Limb (tissue), 2 donors: ENCODE measurements around the gene CHST13.
A peak's percentile ranks its signal among the peaks of the same experiment; 100 is the strongest.

ENCODE experiments used
- DNase-seq, 2 donors: peaks; one replicate each; pipeline ENCODE4 v3.0.0-alpha.2; 2016; ENCODE audit errors: extremely low spot score in 2 of 2

The CHST13 gene

DNA sequence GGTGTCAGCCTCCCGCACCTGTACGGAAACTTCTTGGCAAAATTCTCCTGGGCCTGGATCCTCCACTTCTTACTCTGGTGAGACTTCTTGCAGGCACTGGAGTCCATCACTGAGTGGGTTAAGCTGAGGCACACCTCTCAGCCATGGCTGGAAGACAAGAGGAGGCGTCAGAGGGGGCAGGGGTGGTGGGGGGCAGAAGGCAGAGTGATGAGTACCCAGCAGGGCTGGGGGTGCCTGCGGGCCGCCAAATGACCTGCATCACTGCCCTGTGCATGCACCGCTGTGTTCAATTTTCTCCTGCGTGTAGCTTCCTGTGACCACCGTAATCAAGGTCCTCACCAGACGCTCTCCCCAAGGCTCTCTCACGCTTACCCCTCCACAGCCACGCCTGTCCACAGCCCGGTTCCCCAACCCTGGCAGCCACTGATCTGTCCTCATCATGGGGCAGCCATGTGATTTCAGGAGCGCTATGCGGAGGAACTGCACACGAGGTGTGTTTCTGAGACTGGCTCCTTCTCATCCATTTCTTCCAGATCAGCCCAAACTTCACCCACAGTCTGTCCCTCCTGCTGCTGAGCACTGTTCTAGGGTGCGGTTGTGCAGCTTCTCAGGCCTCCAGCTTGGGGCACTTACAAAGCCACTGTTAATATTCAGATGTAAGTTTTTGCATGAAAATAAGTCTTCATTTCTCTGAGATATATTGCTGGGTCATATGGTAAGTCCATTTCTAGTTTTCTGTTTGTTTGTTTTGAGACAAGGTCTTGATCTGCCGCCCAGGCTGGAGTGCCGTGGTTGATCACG lies 29.5 kb downstream of the CHST13 start:
- peak in 1 of 2 donors; percentile 13 for DNase-seq

GRCh38 chr3:126554560-126555525 lies 30.9 kb downstream of the CHST13 start:
- DNase-seq: peak in 1 of 2 donors; percentile 14

DNA sequence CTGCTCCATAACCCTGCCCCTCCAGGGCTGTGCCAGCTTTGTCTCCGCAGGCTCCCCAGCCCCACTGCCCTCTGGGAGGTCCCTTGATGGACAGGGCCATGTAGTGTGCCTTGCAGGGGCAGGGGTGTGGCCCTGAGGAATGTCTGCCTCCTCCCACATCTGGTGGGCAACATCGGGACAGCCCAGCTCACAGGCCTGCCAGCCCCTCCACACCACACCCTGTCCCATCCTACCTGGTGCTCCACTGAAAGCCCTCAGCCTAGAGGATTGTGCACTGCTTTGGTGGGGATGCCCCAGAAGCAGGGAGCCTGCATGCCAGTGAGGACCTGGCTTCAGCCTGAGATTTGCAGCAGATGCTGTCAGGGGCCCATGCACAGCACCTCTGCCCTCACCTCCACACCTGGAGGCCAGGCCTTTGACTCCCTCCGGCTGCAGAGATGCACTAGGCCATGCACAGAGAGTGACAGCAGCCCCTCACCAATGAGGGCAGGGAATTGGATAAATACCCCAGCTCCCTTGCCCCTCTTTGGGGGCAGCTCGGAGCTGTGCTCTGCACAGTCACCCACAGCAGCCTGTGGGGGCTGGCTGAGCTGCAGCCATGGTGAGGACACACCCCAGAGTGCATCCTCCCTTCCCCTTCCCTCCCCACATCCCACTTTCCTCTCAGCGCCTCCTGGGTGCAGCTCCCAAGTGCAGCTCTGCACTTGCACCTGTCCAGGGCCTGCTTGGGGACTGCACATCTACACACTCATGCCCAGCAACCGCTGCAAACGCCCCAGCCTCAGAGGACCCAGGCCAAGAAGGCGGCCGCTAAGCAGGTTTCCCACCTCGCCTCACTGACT lies 32.1 kb downstream of the CHST13 start:
- DNase-seq: no peak

DNA sequence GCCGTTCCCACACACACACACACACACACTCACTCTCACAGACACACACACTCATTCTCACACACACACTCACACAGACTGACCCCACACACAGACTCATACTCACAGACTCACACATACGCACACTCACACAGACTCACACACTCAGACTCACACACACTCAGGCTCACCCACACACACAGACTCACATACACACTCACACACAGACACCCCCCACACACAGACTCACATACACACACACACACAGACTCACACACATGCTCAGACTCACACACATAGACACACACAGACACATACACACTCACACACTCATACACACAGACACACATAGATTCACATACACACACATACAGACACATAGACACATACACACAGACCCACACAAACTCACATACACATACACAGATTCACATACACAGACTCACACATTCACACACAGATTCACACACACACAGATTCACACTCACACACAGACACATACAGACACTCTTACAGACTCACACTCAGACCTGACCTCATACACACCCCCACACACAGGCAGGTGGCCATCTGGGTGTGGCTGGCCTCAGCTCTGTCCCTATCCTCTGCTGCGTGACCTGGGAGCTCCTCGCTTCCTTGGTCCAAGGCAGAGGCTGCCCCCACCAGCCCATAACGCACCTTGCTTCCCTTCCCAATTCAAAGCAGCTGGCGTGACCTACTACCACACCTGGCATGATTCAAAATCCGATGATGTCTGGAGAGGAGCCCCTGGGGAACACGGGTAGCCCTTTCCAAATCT lies 32.9 kb downstream of the CHST13 start:
- DNase-seq: peak in 1 of 2 donors; percentile 9

DNA sequence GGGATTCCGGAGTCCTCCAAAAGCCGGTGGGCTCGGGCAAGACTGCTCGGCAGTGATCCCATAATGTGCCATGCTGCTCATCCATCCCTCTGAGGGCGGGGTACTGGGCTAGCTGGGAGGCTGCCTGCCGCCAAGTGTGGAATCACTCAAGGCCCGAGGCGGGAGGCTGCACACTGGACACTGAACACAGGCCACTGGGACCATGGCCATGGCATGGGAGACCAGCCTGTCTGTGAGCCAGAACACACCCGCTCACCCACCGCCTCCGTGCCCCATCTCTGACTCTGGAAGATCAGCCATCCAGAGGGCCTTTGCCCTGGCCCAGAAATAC lies 33.4 kb downstream of the CHST13 start:
- peak in 1 of 2 donors; percentile 10 for DNase-seq

DNA sequence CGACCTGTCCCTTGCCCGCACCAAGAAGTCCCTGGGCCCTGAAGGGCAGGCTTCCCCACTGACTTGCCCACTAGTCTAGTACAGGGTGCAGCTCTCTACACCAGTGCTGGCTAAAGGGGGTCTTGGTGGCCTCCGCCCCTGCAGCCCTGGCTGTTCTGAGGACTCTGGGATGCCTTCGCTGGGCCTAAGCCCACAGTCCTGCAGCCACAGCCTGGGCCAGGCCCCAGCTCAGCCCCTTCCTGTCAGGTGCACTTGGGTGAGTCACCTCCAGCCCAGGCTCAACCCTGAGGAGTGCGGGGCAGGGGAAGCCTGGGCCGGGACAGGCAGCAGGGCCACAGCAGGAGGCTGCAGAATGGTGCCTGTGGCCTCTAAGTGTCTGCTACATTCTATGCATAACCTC lies 33.8 kb downstream of the CHST13 start:
- DNase-seq: no peak

GRCh38 chr3:126558336-126559071 lies 34.5 kb downstream of the CHST13 start, which contains the start of gene C3orf22:
C3orf22 (minus strand) TSS chr3:126558932; CDS start chr3:126553390, 5,542 bp downstream.
- DNase-seq: peak in 1 of 2 donors; percentile 16

- no peak for DNase-seq
Measured at GRCh38 chr3:126562737-126563276, 38.9 kb downstream of the CHST13 start.

GRCh38 chr3:126567696-126568438 lies 43.9 kb downstream of the CHST13 start:
- no peak for DNase-seq

- DNase-seq: no peak
Measured at GRCh38 chr3:126568776-126569342, 44.9 kb downstream of the CHST13 start.

DNA sequence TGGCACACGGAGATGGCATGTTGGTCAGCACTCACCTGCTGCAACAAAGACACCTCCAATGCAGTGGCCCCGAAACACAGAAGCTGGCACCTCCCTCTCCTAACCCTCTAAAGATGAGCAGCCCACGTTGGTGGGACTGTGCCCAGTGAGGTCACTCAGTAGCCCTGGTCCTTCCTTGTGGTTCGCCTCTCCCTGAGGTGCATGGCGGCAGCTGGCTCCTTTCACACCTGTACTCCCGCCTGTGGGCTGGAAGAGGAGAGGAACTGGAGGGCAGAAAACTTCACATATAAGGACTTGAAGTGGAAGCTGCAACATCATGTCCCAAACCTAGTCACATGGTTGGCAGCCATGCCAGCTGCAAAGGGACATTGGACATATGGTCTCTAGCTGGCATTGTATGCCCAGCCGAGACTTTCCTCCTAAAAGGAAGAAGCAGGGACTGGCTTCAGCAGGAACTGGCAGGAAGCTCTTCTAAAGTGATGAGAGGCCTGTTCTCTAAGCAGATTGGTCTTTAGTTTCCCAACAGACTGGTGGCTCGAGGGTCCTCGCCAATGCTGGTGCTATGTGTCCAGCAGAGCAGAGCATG lies 45.5 kb downstream of the CHST13 start:
- no peak for DNase-seq

DNA sequence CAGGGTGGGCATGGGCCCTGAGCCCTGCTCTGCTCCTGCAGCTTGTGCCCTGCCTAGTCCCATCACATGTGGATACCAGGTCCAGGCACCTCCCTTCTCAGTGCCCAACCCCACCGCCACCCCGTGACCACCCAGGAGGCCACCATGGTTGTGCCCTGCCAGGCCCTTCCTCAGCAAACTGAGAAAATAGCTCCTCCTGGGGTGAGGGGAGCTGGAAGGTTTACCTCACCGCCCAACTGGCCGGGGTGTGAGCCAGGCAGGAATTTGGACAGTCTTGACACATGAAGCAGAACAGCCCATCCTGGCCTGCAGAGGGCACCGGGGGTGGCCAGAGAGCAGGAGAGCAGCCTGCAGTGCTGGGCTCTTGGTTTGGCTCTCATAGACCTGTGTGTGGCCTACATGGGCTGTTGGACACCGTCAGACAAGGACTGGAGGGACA lies 46.2 kb downstream of the CHST13 start:
- no peak for DNase-seq

- no peak for DNase-seq
Measured at GRCh38 chr3:126571078-126571477, 47.1 kb downstream of the CHST13 start.

DNA sequence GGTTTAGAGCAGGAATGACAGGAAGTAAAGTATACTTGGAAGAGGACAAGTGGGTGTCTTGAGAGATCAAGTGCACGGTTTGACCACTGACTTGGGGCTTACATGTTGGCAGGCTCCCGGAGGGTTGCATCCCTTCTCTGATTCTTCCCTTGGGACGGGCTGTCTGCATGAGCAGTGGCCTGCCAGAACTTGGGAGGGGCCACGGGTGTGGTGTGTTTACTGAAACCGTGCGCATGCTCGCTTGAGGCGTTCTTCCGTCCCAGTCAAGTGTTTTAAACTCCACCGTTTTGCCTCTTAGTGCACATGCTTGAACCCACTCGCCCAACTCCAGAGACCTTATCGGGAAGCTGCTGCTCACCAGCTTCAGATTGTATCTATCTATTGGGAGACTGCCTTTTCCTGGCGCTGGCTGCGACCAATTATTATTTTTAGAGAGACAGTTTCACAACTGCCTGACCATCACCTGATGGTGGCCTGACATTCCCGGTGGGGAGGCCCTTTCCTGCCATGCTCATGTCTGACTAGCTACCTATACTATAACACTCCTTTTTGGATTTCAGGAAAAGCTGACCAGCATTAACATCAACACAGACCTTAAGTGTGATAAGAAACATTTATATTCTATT lies 49.6 kb downstream of the CHST13 start:
- no peak for DNase-seq

DNA sequence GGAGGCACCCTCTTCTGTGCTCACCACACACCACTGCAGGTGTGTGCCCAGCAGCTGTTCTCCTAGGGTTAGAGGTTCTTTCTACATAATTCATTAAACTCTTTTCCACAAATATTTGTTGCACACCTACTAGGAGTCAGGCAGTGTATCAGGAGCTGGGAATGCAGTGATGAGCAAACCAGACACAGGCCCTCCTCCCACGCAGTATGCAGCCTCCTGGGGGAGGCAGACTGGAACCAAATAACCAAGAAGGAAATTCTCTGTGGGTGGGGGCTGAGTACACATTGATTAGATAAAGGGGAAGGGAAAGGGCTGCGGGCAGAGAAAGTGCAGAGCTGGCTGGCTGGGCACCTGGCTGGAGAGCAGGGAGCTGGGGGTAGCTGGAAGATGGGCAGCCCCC lies 53.3 kb downstream of the CHST13 start:
- no peak for DNase-seq

DNA sequence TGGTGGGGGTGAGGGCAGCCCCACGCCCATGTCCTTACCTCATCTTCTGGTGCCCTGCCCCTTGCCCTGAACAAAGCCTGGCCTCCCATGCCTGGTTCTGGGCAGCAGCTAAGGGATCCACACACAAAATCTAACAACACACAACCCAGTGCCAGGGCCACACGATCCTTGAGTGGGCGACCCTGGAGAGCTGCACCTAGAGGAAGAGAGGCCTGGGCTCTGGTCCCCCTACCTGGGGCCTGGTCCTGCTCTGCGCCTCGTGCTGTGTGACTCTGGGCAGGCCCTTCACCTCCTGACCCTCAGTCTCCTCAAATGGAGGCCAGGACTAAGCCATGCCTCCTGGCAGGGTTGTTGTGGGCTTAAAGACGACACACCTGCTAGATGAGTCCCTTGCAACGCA lies 54.7 kb downstream of the CHST13 start:
- DNase-seq: no peak

DNA sequence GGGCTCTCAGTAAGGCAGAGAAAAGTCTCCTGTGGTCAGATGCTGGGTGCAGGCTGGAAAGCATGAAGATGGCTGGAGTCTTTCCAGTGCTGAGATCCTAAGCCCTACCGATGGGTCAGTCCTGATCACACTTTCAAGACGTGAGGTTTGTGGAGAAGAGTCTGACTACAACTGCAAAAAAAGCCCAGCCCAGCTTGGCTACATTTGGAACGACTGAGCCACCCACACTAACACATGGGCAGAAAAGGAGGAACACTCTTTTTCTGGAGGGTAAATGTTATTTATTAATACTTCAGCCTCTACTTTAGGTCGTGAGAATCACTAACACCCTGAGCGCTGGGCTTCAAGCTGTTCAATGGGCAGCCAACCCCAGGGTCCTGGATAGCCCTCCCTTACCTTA lies 56.8 kb downstream of the CHST13 start:
- no peak for DNase-seq

DNA sequence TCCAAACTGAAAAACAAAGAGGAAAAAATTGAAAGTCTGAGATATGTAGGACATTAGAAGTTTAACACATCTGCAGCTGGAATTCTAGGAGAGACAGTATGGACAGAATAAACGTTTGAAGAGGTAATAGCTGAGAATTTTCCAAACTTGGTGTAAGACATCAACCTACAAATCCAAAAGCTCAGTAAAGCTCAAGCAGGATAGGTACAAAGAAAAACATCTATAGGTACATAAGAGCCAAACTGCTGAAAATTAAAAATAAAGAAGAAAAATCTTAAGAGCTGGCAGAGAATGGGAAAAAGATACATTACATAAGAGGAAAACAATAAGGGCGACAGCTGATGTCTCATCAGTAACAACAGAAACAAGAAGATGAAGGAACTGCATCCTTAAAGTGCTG lies 57.6 kb downstream of the CHST13 start:
- no peak for DNase-seq
